HCT116 (cell line): Measurements from ENCODE around the gene FSIP1. TPM values are rescaled to one million over a fixed set of nuclear protein-coding genes. Genes with fewer than 3 reads are reported as not detected.

Experiments
- ATAC-seq: fragments of 200-7000 bp; cut with Tn5 transposase; 2 replicates; pipeline ENCODE4 v1.9.1; 2020; ENCODE audit warnings: mild to moderate bottlenecking, moderate library complexity
- BruUV-seq: library from RNA; stranded (reverse); fragments of 400-500 nt; replicated peaks from 2 replicates; lab custom pipeline; 2021; lab: Mats Ljungman, UMichigan
- CTCF ChIA-PET: fragments of 300-600 bp; sonication (Branson Sonifier 250); formaldehyde crosslinking; loops from one replicate; lab custom pipeline; 2021; ENCODE audit warnings: antibody characterized with exemption; lab: Charles Lee
- POLR2A ChIA-PET: fragments of 300-600, 350-600 bp; sonication (Branson Sonifier 250); formaldehyde crosslinking; loops from one replicate; lab custom pipeline; 2021; ENCODE audit warnings: antibody characterized with exemption; lab: Charles Lee
- RAD21 ChIA-PET, 2 experiments: fragments of 300-600 bp; sonication (Branson Sonifier 250); formaldehyde crosslinking; loops; one replicate each; lab custom pipeline; 2023; ENCODE audit warnings: low total read pairs in 2 of 2; ENCODE audit not compliant: uncharacterized antibody in 2 of 2, unreplicated experiment in 2 of 2, low non-redundant PET in 1 of 2; lab: Charles Lee
- DNase-seq: peaks from one replicate; pipeline ENCODE4 v3.0.0-alpha.2; 2010; ENCODE audit warnings: low read depth, low spot score
- H2AFZ ChIP-seq: fragments of 200-600 bp; shearing (Covaris generic), sonication (generic); 2 replicates; pipeline ENCODE4 v1.6.1; 2017; ENCODE audit warnings: low read depth, mixed run types, mixed read lengths, antibody characterized with exemption, low read length; ENCODE audit not compliant: poor library complexity, severe bottlenecking
- H3K27ac ChIP-seq: 2 replicates; pipeline ENCODE4 v1.5.1; 2012; ENCODE audit warnings: low read depth, low read length
- H3K27me3 ChIP-seq: fragments of 200-600 bp; sonication (generic); 2 replicates; pipeline ENCODE4 v1.6.1; 2016; ENCODE audit warnings: mixed run types, low read length, mixed read lengths; ENCODE audit not compliant: insufficient read depth
- H3K36me3 ChIP-seq, 2 experiments: fragments of 200-500 bp in 1 of 2; fragments of 200-600 bp in 1 of 2; sonication (Bioruptor generic) in 1 of 2; sonication (generic) in 1 of 2; 2 replicates each; pipeline versions ENCODE4 v1.5.1 to v1.6.1; 2014 to 2016; ENCODE audit warnings: low read length in 2 of 2, inconsistent platforms in 1 of 2, mixed read lengths in 1 of 2, mixed run types in 1 of 2; ENCODE audit not compliant: insufficient read depth in 2 of 2, control insufficient read depth in 1 of 2
- H3K4me1 ChIP-seq, 2 experiments: fragments of 200-600 bp in 1 of 2; sonication (generic) in 1 of 2; 2 replicates each; pipeline versions ENCODE4 v1.5.1 to v1.6.1; 2012 to 2017; ENCODE audit warnings: low read length in 2 of 2, inconsistent platforms in 1 of 2, mild to moderate bottlenecking in 1 of 2, mixed read lengths in 1 of 2, mixed run types in 1 of 2, moderate library complexity in 1 of 2; ENCODE audit not compliant: insufficient read depth in 2 of 2, control insufficient read depth in 1 of 2
- H3K4me2 ChIP-seq: fragments of 200-600 bp; sonication (generic); 2 replicates; pipeline ENCODE4 v1.6.1; 2017; ENCODE audit warnings: mixed run types, low read length, mixed read lengths
- H3K4me3 ChIP-seq, 2 experiments: fragments of 200-600 bp in 1 of 2; sonication (generic) in 1 of 2; replicated peaks in 1 of 2; 2 replicates each; pipeline ENCODE4 v1.5.1; 2011 to 2016; ENCODE audit warnings: low read length in 2 of 2, control low read depth in 1 of 2, low read depth in 1 of 2, mild to moderate bottlenecking in 1 of 2, mixed read lengths in 1 of 2, mixed run types in 1 of 2
- H3K79me2 ChIP-seq: fragments of 200-600 bp; sonication (generic); 2 replicates; pipeline ENCODE4 v1.6.1; 2017; ENCODE audit warnings: mild to moderate bottlenecking, mixed run types, low read length, moderate library complexity, mixed read lengths; ENCODE audit not compliant: insufficient read depth
- H3K9ac ChIP-seq: fragments of 200-600 bp; sonication (generic); 2 replicates; pipeline ENCODE4 v1.6.1; 2016; ENCODE audit warnings: low read length, mixed read lengths
- H3K9me2 ChIP-seq: fragments of 200-600 bp; sonication (generic), shearing (Covaris generic); 2 replicates; pipeline ENCODE4 v1.6.1; 2017; ENCODE audit warnings: mixed run types, mild to moderate bottlenecking, moderate library complexity; ENCODE audit not compliant: insufficient read depth
- H3K9me3 ChIP-seq, 2 experiments: fragments of 200-500 bp in 1 of 2; fragments of 200-600 bp in 1 of 2; sonication (Bioruptor generic) in 1 of 2; sonication (generic) in 1 of 2; 2 replicates each; pipeline ENCODE4 v1.6.1; 2014 to 2017; ENCODE audit warnings: low read length in 2 of 2, mixed read lengths in 2 of 2, inconsistent platforms in 1 of 2, low read depth in 1 of 2, mild to moderate bottlenecking in 1 of 2, mixed run types in 1 of 2, moderate library complexity in 1 of 2; ENCODE audit not compliant: control insufficient read depth in 1 of 2, insufficient read depth in 1 of 2
- H4K20me1 ChIP-seq: fragments of 200-600 bp; sonication (generic), shearing (Covaris generic); 2 replicates; pipeline ENCODE4 v1.6.1; 2017; ENCODE audit warnings: mixed run types, mild to moderate bottlenecking, moderate library complexity; ENCODE audit not compliant: insufficient read depth
- CBX3 ChIP-seq: IDR thresholded peaks from 2 replicates; pipeline ENCODE4 v1.6.1; 2012; ENCODE audit warnings: low read depth
- CEBPB ChIP-seq: IDR thresholded peaks from 2 replicates; pipeline ENCODE4 v1.6.1; 2012; ENCODE audit warnings: low read depth
- EGR1 ChIP-seq: IDR thresholded peaks from 2 replicates; pipeline ENCODE4 v1.6.1; 2012; ENCODE audit warnings: low read depth
- ELF1 ChIP-seq: IDR thresholded peaks from 2 replicates; pipeline ENCODE4 v1.6.1; 2012; ENCODE audit warnings: low read depth, borderline replicate concordance
- EZH2 ChIP-seq: fragments of 200-600 bp; sonication (generic); IDR thresholded peaks from 2 replicates; pipeline ENCODE4 v1.6.1; 2017; ENCODE audit warnings: antibody characterized with exemption, mixed run types
- EZH2phosphoT487 ChIP-seq: fragments of 200-600 bp; IDR thresholded peaks from 2 replicates; pipeline ENCODE4 v1.6.1; 2018; ENCODE audit warnings: antibody characterized with exemption, borderline replicate concordance
- FOSL1 ChIP-seq: IDR thresholded peaks from 2 replicates; pipeline ENCODE4 v1.6.1; 2012; ENCODE audit warnings: low read depth
- JUND ChIP-seq: IDR thresholded peaks from 2 replicates; pipeline ENCODE4 v1.6.1; 2012
- POLR2AphosphoS5 ChIP-seq: IDR thresholded peaks from 2 replicates; pipeline ENCODE4 v1.6.1; 2011; ENCODE audit warnings: mild to moderate bottlenecking, low read depth, low read length, moderate library complexity
- RAD21 ChIP-seq: IDR thresholded peaks from 2 replicates; pipeline ENCODE4 v1.6.1; 2012; ENCODE audit warnings: low read depth, mild to moderate bottlenecking
- SIN3A ChIP-seq: IDR thresholded peaks from 2 replicates; pipeline ENCODE4 v1.6.1; 2012; ENCODE audit warnings: low read depth
- SP1 ChIP-seq: IDR thresholded peaks from 2 replicates; pipeline ENCODE4 v1.6.1; 2012; ENCODE audit warnings: low read depth
- SRF ChIP-seq: IDR thresholded peaks from 2 replicates; pipeline ENCODE4 v1.6.1; 2012; ENCODE audit warnings: low read depth
- TCF7L2 ChIP-seq: IDR thresholded peaks from 2 replicates; pipeline ENCODE4 v1.7.0; 2011; ENCODE audit warnings: borderline replicate concordance, inconsistent platforms; ENCODE audit not compliant: insufficient read depth, insufficient read length; ENCODE audit errors: extremely low read depth
- YY1 ChIP-seq: IDR thresholded peaks from 2 replicates; pipeline ENCODE4 v1.6.1; 2011; ENCODE audit warnings: low read length, low read depth, moderate library complexity, mild to moderate bottlenecking; ENCODE audit not compliant: insufficient replicate concordance; ENCODE audit errors: extremely low read depth
- ZNF274 ChIP-seq: fragments of 200-500 bp; sonication (Bioruptor generic); IDR thresholded peaks from 2 replicates; pipeline ENCODE4 v1.6.1; 2014; ENCODE audit warnings: mild to moderate bottlenecking, low read depth, low read length, inconsistent platforms
- intact Hi-C: fragments of 100-400 bp; cut with micrococcal nuclease; formaldehyde crosslinking; loops from 2 replicates; pipeline ENCODE4 v1.10.0; 2022
- total RNA-seq: library from RNA; stranded (reverse); gene quantifications from one replicate; pipeline ENCODE4 v1.2.1, GENCODE V29; 2021; ENCODE audit not compliant: unreplicated experiment
- TF ChIP-seq, protein P1 (sequence below): IDR thresholded peaks from 2 replicates; pipeline ENCODE4 v1.6.1; 2012
- TF ChIP-seq, protein P2 (sequence below): IDR thresholded peaks from 2 replicates; pipeline ENCODE4 v1.6.1; 2012
- TF ChIP-seq, protein P3 (sequence below), 3 experiments: fragments of 200-600 bp in 1 of 3; sonication (generic) in 1 of 3; IDR thresholded peaks in 2 of 3; conservative IDR thresholded peaks in 1 of 3; 2 replicates each; pipeline ENCODE4 v1.5.1; 2012 to 2017; ENCODE audit warnings: low read depth in 2 of 3, low read length in 2 of 3, antibody characterized with exemption in 1 of 3, borderline replicate concordance in 1 of 3, control low read depth in 1 of 3, mild to moderate bottlenecking in 1 of 3, mixed read lengths in 1 of 3, mixed run types in 1 of 3, moderate library complexity in 1 of 3; ENCODE audit not compliant: insufficient read depth in 1 of 3

The FSIP1 gene
- total RNA-seq, 1 experiment from 2014 or later = 0.42 TPM

DNA sequence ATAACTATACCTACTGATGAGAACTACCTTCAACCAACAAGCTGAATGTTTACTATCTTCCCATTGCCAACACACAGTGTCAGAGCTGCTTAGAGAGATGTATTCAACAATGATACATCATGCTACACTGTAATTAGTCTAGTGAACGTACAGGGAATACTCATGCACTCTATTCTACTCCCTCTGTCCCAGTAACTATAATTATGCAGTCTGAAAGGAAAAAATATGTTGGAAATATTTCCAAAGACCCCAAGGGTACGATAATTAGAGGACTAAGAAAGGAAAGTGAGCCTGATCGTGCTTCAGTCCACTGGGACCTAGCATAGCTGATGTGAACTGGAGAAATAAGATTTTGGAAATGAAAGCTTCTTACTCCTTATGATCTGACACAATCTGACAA is 36.9 kb upstream of the FSIP1 start:
- no peak overlapping the region for H3K4me3 ChIP-seq
- no peaks in the 10 kb centered on the region for H4K20me1 ChIP-seq
- H3K9me2 ChIP-seq = no peaks in the 10 kb centered on the region; the same call in 1 of the 2 replicates
- BruUV-seq = no TSS peak
- ChIA-PET RAD21 (no interaction called here), POLR2A (no interaction called here), CTCF (no interaction called here)
- no peaks in the 10 kb centered on the region for H3K27me3 ChIP-seq
- intact Hi-C loops = no loop called here
- no peak overlapping the region for H3K27ac ChIP-seq
- H3K9ac ChIP-seq = no peak overlapping the region
- H3K9me3 ChIP-seq = no peaks in the 10 kb centered on the region; a peak in 1 of 4 replicates
- no peaks in the 10 kb centered on the region for H3K79me2 ChIP-seq
- ATAC-seq = no peak
- no peaks in the 10 kb centered on the region for H3K4me1 ChIP-seq
- no peak for DNase-seq
- H3K36me3 ChIP-seq = no peaks in the 10 kb centered on the region
- H2AFZ ChIP-seq = no peak overlapping the region
- TF ChIP-seq CBX3 (no peak), SIN3A (no peak), CEBPB (no peak), POLR2AphosphoS5 (no peak), ELF1 (no peak), EZH2phosphoT487 (no peak), FOSL1 (no peak), JUND (no peak), EZH2 (no peak)
- TF ChIP-seq, protein P1, sequence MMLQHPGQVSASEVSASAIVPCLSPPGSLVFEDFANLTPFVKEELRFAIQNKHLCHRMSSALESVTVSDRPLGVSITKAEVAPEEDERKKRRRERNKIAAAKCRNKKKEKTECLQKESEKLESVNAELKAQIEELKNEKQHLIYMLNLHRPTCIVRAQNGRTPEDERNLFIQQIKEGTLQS = no peak
- TF ChIP-seq, protein P2, sequence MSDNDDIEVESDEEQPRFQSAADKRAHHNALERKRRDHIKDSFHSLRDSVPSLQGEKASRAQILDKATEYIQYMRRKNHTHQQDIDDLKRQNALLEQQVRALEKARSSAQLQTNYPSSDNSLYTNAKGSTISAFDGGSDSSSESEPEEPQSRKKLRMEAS = no peak
- H3K4me2 ChIP-seq = no peak overlapping the region

DNA sequence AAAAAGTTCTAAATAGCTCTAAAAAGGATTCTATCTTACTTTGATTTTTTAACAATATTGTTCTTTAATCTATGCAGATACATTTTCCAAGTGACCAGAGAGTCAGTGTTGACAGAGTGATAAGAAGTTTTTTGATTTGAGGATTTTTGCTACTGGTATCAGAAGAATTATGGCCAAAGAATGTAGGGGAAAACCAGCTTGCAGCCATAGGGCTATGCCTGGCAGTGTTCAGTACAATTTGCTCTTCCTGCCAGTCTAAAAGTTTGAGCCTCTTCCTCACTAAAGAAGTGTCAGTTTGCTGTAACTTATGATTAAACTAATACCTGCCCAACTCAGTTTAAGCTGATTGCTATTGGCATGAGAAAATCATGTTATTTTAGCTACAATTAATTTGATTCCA is 35.3 kb upstream of the FSIP1 start:
- Histone ChIP-seq H3K9me2 (no peaks in the 10 kb centered on the region; the same call in 1 of the 2 replicates), H3K9ac (no peak overlapping the region), H3K27me3 (no peaks in the 10 kb centered on the region), H3K9me3 (no peaks in the 10 kb centered on the region), H3K4me1 (no peaks in the 10 kb centered on the region), H3K79me2 (no peaks in the 10 kb centered on the region), H3K27ac (no peak overlapping the region), H3K4me2 (no peak overlapping the region), H2AFZ (no peak overlapping the region), H3K36me3 (no peaks in the 10 kb centered on the region), H4K20me1 (no peaks in the 10 kb centered on the region), H3K4me3 (no peak overlapping the region)
- ATAC-seq = no peak
- ChIA-PET RAD21 (no interaction called here), POLR2A (no interaction called here), CTCF (no interaction called here)
- BruUV-seq = no TSS peak
- intact Hi-C loops = no loop called here
- no peak for DNase-seq
- TF ChIP-seq SRF = no peak
- TF ChIP-seq JUND = no peak
- TF ChIP-seq SP1 = no peak
- no peak for TF ChIP-seq ZNF274
- no peak for TF ChIP-seq SIN3A
- TF ChIP-seq, protein P3, sequence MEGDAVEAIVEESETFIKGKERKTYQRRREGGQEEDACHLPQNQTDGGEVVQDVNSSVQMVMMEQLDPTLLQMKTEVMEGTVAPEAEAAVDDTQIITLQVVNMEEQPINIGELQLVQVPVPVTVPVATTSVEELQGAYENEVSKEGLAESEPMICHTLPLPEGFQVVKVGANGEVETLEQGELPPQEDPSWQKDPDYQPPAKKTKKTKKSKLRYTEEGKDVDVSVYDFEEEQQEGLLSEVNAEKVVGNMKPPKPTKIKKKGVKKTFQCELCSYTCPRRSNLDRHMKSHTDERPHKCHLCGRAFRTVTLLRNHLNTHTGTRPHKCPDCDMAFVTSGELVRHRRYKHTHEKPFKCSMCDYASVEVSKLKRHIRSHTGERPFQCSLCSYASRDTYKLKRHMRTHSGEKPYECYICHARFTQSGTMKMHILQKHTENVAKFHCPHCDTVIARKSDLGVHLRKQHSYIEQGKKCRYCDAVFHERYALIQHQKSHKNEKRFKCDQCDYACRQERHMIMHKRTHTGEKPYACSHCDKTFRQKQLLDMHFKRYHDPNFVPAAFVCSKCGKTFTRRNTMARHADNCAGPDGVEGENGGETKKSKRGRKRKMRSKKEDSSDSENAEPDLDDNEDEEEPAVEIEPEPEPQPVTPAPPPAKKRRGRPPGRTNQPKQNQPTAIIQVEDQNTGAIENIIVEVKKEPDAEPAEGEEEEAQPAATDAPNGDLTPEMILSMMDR (IDR thresholded peaks at IDR 0.05 in 2 of 3, conservative IDR thresholded peaks at IDR 0.05 in 1 of 3; ENCODE audit: borderline replicate concordance in 1 of 3, insufficient read depth in 1 of 3, low read depth in 2 of 3, low read length in 2 of 3) = no peak
- no peak for TF ChIP-seq RAD21
- TF ChIP-seq YY1 = no peak
- TF ChIP-seq EGR1 = no peak
- TF ChIP-seq EZH2phosphoT487 = no peak
- no peak for TF ChIP-seq TCF7L2
- TF ChIP-seq EZH2 = no peak
- TF ChIP-seq, protein P1 = no peak
- TF ChIP-seq, protein P2 = no peak
- no peak for TF ChIP-seq CBX3
- no peak for TF ChIP-seq ELF1
- TF ChIP-seq CEBPB = no peak
- no peak for TF ChIP-seq FOSL1
